ENCODE results near the gene DNAJC12.
A peak's percentile ranks its signal among the peaks of the same experiment; 100 is the strongest.
"Not testable (repeated sequence)": the region's sequence is repeated elsewhere in the genome, so short reads cannot be mapped to it uniquely, and the experiment has no call there.

Gene DNAJC12

DNA sequence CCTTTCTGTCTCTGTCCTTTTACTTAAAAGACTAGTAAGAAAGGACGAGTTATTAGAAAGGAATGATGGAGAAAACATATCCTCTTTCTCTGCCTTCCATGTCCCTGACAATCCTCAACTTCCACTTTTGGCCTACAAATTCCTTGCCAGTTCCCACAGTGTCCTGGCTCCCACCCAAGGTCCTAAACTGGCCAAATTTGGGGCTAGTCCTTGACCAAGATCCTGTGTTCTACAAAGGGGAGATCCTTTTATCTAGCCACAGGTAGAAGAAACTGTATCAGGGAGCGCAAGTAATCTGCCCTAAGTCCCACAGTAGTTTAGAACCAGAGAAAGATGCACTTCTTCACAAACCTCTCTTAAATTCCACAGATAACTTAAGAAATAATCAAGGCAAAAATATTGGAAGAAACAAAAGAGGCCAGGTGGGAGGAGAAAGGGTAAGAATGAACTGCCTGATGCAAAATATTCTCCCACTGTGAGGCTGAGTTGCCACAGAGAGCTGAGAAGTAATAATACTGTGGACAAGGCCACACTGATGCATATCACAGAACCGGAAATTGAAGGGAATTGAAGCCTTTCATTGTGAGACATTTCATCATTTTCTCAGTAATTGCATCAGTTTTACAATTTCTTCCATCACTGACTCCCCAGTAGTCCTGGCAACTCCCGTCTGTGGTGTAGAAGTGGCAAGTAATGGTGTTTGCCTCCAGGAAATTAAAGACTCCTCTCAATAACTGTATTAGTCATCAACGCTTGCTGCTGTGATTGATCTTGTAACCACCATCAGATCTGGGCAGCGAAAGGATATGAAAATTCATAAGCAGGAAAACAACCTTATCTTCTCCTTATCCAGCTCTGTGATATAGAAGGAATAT, 47.2 kb downstream of the DNAJC12 start:
- peak in 1 of 2 experiments; percentile 28 for DNase-seq

DNA sequence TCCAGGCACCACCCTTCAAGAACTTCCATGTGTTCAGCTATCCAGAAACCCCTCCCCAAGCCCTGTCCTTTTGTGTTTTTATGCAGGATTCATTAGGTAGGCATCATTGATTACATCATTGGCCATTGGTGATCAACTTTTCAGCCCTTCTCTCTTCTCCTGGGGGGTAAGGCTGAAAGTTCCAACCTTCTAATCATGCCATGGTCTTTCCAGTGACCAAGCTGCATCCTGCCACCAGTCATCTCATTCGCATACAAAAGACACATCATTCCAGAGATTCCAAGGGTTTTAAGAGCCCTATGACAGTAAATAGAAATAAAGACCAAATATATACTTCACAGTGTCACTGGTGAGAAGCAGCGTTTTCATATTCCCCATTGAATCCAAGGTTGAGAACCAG, 48.2 kb downstream of the DNAJC12 start:
- no peak for DNase-seq

- peak; percentile 64 to 71 for DNase-seq
These were observed 49.7 kb downstream of the DNAJC12 start for GRCh38 chr10:67788028-67788886.

- DNase-seq, result no peak
These were observed 52.9 kb downstream of the DNAJC12 start for GRCh38 chr10:67785098-67785497.

GRCh38 chr10:67784474-67784873, 53.5 kb downstream of the DNAJC12 start:
- no peak for DNase-seq

GRCh38 chr10:67783606-67784294, 54.2 kb downstream of the DNAJC12 start:
- no peak for DNase-seq

DNA sequence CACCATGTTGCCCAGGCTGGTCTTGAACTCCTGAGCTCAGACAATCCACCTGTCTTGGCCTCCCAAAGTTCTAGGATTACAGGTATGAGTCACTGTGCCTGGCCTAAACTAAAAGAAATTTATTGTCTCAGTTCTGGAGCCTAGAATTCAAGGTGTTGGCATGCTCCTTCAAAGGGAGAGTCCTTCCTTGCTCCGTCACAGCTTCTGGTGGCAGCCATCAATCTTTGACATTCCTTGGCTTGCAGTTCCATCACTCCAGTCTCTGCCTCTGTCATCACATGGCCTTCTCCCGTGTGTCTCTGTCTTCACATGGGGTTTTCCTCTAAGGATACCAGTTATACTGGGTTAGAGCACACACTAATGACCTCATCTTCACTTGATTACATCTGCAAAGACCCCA, 55.5 kb downstream of the DNAJC12 start:
- DNase-seq, result no peak

- no peak for DNase-seq
These were observed 57.0 kb downstream of the DNAJC12 start for GRCh38 chr10:67780759-67781538.

GRCh38 chr10:67780204-67780621, 57.8 kb downstream of the DNAJC12 start:
- DNase-seq, result not testable (repeated sequence)

DNA sequence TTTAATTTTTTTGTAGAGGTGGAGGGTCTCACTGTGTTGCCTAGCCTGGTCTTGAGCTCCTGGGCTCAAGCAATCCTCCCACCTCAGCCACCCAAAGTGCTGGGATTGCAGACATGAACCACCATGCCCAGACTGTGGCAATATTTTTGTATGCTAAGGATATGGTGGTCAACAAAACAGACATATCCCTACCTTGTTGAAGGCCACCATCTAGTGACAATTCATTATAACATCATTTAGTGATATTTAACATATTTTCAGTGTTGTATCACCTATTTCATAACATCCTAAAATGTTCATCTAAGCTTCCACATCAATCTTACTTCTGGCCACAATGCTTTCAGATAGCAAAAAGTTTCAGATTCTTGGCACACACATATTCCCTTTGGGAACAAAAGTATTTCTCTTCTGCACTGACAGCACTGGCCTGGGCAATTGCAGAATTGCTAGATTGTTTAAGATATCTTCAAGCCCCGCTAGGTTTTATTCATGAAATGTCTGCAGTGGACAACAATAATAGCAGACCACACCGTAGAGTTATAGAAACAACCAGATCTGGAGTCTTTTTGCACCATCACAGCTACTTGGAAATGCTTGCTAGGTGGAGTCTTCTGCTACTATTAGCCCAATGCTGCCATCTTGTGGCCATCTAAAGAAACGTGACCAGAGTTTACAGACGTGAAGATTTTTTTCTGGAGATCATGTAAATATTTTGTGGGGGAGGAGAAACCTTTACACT, 58.4 kb downstream of the DNAJC12 start:
- peak; percentile 37 to 66 for DNase-seq

- no peak for DNase-seq
These were observed 61.6 kb downstream of the DNAJC12 start for GRCh38 chr10:67776371-67776770.

DNA sequence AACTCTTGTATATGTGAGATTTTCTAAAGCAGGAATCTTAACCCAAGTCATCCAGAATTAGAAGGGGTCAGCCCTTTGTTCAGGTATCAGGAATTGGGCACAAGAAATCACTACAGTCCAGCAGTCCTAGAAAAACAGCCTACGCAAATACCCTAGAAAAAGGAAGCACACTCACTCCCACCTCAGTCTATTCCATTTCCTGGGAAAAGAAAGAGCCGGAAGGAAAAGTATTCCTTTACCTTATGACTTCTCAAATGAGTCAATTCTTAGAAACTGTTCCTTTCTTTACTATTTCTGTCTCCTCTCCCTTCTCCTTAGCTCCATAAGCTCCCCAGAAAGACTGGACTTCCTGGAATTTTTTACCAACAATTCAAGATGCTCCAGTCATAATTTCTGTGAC, 62.7 kb downstream of the DNAJC12 start:
- DNase-seq, result no peak

- DNase-seq, result no peak
These were observed 65.0 kb downstream of the DNAJC12 start for GRCh38 chr10:67772894-67773511.

DNA sequence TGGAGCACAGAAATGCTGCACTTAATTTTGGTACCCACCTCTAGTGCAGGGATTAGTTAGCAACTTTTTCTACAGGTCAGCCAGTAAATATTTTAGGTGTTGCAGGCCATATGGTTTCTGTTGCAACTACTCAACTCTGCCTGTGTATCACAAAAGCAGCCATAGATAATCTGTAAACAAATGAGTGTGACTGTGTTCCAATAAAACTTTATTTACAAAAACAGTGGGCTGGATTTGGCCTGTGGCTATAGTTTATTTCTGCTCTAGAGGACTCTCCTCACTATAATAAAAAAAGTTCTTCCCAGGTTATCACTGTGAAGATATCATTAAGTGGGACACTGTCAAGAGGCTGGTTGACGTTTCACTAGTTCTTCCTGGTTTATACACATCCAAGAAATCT, 65.8 kb downstream of the DNAJC12 start:
- DNase-seq, result no peak

DNA sequence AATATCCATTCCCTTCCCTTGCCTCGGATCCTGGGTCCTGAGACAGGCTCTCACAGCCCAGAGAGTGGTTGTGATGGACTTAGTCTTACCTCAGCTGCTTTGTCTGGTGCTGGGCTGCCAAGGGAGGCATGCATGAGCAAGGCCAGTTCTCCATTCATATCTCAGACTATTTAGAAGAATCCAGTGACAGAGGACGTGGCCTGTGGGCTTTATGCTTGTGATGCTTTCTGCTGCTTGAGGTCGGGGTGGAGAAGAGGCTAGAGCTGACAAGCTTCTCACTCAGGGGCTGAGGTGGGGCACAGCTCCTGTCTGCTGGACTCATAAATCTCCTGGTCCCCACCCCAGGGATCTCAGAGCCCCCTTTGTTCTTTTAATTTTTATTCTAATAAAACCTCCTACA, 66.8 kb downstream of the DNAJC12 start:
- no peak for DNase-seq

DNA sequence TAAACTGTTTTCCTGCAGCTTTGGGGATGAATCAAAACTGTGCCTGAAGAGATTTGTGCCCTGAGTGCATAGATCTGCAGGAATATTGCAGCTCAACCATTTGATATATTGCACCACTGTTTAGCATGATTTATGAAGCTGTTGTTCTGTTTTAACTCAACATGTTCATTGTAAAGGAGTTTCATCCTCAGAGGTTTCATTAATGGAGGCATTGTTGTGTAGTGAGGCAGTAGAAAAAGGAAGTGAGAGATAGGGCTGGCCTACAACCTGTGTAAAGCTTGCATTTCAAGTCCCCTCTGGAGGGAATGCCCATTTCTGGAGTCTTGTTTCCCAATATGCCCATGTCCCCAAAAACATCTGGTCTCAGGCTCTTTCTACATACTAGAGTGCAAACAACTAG, 67.5 kb downstream of the DNAJC12 start:
- no peak for DNase-seq

DNA sequence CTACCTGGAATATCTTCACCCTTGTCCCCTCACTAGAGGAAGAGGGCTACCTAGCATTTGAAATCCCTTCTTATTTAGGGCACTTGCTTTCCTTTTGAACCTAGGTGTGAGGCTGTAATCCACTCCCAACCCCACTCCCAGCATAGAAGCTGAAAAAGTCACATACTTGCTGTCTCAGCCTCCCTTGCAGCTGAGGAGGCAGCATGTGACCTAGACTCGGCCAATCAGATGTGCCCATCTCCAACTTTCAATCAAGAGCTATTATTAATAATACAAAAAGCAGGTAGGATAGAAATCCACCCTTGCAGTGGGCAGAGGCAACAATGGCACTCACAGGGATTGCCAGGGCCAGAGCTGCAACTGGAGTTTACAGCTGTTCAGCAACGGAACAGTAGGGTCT, 70.7 kb downstream of the DNAJC12 start:
- no peak for DNase-seq

- DNase-seq, result peak; percentile 93 to 95
These were observed 73.8 kb downstream of the DNAJC12 start for GRCh38 chr10:67764012-67764822.

- peak; percentile 76 to 80 for DNase-seq
These were observed 74.4 kb downstream of the DNAJC12 start for GRCh38 chr10:67763499-67764011.

DNA sequence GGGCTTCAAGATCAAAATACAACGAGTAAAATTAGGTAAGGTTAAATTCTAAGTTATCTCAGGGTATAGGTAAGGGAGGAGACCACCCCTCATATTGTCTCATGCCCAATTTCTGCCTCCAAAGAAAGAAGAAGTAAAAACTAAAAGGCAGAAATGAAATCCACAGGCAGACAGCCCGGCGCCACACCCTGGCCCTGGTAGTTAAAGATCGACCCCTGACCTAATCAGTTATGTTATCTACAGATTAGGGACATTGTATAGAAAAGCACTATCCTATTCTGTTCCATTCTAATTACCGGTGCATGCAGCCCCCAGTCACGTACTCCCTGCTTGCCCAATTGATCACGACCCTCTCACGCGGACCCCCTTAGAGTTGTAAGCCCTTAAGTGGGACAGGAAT, 75.4 kb downstream of the DNAJC12 start:
- DNase-seq, result not testable (repeated sequence)

Measured in stimulated activated CD4-positive, alpha-beta T cell treated with anti-CD3 and anti-CD28 coated beads, Interleukin-4, amount 100 ng/mL, for 4 hours (primary cell).